Fibroblast of skin of left quadriceps (primary cell): ENCODE data around the gene NUBP2.
A peak's percentile ranks its signal among the peaks of the same experiment; 100 is the strongest.

Source experiments
- DNase-seq, 2 experiments: peaks; one replicate each; pipeline ENCODE4 v3.0.0-alpha.2; 2013; ENCODE audit warnings: low read depth in 2 of 2

The NUBP2 gene

GRCh38 chr16:1772362-1772907 is 10.3 kb upstream of the NUBP2 start, which contains the start of gene EME2:
Gene EME2, plus strand, starts transcription at chr16:1772810. Its CDS starts 418 bp downstream, at chr16:1773228.
- no peak for DNase-seq

- DNase-seq, result peak; percentile 43 to 51
These were observed 9.7 kb upstream of the NUBP2 start, which contains the start of gene MRPS34 for GRCh38 chr16:1772908-1773702. Gene MRPS34, minus strand, starts transcription at chr16:1773134. Its CDS starts 15 bp downstream, at chr16:1773119.

DNA sequence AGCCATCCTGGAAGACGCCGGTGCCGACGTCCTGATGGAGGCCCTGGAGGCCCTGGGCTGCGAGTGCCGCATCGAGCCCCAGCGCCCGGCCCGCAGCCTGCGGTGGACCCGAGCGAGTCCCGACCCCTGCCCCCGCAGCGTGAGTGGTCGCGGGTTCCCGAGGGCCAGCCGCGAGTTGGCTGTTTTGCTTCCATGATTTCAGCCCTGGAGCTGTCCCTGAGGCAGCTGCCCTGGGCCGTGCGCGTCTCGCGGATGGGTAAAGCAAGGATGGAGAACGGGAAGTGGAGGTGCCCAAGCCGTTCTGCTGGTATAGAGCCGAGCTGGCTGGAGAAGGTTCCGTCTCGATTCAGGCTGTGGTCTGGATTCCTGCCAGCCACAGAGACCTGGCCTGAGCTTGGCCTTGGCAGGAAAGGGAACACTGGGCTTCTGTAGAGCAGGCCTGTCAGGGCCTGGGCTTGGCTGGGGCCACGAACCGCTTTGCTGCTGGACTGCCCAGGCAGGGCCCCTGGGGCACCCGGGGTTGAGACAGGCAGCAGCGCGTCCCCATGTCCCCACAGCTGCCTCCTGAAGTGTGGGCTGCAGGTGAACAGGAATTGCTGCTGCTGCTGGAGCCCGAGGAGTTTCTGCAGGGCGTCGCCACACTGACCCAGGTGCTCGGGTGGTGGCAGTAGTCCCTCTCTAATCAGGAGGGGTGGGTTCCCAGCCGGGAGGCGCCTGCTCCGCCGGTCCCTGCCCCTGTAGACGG is 8.9 kb upstream of the NUBP2 start:
- no peak for DNase-seq

DNA sequence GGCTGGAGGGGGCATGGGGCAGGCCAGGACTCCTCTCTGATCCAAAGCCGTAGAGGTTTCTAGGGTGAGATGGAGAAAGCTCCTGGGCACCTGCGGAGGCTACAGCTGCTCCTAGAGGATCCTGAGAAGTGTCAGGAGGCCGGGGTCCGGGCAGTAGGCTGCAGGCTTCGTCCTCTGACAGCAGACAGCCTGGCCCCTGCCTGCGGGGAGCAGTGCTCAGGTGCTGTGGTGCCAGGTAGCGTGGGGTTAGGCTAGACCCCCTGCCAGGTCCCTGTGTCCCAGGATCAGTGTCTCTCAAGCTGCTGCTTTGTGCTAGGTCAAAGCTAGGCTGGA is 8.3 kb upstream of the NUBP2 start:
- no peak for DNase-seq

DNA sequence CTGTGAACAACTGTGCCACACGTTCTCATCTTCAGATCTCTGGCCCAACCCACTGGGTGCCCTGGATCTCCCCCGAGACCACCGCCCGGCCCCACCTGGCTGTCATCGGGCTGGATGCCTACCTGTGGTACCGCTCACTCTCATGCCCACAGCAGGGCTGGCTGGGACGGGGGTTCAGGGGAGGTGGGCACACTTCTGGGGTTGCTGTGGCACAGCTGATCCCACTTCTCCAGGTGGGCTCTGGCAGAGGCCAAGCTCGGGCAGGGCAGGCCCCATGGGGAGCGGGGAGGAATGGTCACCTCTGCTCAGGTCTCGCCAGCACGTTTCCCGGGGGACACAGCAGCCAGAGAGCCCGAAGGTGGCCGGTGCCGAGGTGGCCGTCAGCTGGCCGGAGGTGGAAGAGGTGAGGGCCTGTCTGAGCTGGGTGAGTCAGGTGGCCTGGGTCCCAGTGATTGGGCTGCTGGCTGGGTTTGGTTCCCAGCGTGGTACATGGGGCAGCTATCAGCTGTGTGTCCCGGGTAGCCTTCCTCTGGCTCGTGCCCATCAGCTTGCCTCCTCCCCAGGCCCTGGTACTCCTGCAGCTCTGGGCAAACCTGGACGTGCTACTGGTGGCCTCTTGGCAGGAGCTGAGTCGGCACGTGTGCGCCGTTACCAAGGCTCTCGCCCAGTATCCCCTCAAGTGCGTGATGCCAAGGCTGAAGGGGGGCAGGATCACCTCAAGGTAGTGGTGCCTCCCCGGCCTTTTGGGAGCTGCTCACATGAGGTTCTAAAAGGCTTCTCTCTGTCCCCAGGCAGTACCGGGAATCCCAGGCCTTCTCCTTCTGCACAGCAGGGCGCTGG is 7.5 kb upstream of the NUBP2 start:
- no peak for DNase-seq

GRCh38 chr16:1775846-1776671 is 6.7 kb upstream of the NUBP2 start:
- DNase-seq, result no peak

- no peak for DNase-seq
These were observed 6.1 kb upstream of the NUBP2 start for GRCh38 chr16:1776672-1776955.

DNA sequence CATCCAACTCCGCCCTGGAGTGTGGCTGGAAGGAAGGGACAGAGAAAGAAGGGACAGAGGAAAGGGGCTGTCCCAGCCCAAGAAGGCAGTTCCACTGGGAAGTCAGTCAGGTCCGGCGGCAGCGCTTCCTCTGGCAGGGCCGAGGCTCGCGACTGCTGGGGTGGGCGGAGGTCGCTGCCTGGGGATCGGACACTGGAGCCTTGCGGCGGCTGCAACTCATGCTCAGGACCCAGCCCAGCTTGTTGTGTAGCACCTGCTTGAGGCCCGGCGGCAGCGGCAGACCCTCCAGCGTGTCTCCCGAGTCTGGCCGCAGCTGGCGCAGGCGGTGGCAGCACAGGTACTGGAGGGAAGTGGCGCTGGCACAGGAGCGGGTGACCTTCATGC is 5.8 kb upstream of the NUBP2 start:
- DNase-seq, result no peak

- no peak for DNase-seq
These were observed 5.2 kb upstream of the NUBP2 start for GRCh38 chr16:1777375-1778199.

GRCh38 chr16:1778200-1779179 is 4.3 kb upstream of the NUBP2 start:
- no peak for DNase-seq

GRCh38 chr16:1779234-1779701 is 3.5 kb upstream of the NUBP2 start:
- DNase-seq, result no peak

- DNase-seq, result no peak
These were observed 2.8 kb upstream of the NUBP2 start for GRCh38 chr16:1779741-1780676.

DNA sequence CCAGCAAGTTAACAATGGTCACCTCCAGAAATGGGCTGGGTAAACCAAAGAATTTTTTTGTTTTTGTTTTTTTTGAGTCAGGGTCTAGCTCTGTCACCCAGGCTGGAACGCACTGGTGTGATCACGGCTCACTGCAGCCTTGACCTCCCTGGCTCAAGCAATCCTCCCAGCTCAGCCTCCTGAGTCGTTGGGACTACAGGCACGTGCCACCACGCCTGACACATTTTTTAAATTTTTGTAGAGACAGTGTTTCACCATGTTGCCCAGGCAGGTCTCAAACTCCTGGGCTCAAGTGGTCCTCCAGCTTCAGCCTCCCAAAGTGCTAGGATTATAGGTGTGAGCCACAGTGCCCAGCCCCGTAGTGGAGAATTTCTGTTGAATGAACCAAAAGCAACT is 2.1 kb upstream of the NUBP2 start:
- DNase-seq, result no peak

DNA sequence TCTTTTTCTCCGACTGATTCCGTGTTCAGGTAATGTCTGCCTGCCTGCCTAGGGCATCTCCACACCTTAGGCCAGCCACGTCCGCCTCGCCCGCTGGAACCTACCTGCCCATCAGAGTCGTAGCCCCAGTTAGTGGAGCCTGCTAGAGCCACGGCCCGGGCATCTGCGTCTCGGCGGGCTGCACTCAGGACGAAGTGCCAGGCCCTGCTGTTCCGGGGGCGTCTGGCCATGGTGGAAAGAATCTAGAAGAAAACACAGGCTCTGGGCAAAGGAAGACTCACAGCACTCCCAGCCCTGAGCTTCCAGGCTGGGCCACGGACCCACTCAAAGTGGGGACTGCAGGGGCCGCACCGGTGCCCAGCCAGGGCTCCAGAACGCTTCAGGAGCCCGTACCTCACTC is 1.5 kb upstream of the NUBP2 start:
- DNase-seq, result no peak

DNA sequence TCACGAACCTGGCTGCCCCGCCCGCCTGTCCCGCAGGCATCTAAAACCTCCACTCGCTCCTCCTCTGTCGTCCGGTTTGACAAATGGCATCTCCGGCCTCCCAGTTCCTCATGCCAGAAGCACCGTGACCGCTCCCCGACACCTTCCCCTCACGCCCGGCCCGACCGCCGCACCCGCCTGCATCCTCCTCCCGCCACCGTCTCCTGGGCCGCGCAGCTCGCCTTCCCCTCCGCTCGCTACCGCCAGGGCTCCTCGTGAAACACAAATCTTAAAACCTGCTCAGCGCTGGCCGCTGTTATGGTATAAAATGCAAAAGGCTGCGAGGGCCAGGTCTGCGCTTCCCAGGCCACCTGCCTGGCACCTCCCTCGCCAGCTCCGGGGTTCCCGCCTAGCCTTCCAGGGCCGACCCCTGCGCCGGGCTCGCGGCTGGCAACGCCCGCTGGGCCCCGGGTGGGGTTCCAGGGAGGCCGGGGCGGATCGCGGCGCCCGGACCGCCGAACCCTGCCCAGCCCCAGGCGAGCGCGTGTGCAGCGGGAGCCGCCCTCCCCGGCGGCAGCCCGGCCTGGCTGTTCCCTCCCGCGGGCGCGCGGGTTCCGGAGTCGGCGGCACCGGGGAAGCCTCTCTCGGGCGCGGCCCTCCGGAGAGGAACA is 877 bp upstream of the NUBP2 start:
- DNase-seq, result no peak

DNA sequence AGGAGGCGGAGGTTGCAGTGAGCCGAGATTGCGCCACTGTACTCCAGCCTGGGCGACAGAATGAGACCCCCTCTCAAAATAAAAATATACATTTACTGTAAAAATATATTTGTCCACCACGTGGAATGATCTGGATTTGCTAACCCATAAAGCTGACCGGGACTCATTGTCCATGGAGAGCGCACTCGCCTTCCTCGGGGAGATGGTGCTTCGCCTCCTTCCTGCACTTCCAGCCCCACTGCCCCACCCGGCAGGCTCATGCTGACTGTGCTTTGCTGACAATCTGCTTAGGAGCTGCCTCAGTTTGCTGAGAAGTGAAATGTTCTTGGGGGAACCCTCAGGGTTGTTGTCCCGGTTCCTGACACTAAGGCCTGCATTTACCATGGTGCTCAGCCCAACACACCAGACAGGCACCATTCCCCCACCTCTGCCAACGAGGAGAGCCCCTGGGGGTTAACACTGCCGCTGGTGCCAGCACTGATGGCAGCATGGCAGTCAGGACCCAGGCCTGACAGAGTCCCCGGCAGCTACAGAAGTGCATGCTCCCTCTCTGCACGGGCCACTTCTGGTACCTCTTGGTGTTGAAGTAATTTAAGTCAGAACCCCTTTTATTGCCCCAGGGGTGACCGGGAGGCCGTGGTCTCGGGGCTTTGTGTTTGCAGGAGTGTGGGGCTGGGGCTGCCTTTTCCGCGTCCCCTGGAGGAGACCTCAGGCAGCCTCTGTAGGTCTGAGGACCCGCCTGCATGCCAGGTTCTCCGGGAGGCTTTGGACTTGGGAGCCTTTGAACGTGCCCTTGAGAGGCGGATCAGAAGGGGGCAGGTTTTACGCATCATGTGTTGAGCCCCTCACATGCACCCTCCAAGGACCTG is 2.5 kb downstream of the NUBP2 start:
- DNase-seq, result no peak

- DNase-seq, result no peak
These were observed 3.0 kb downstream of the NUBP2 start for GRCh38 chr16:1785846-1786170.
